ENCODE measurements around the gene SKA1.

DNA sequence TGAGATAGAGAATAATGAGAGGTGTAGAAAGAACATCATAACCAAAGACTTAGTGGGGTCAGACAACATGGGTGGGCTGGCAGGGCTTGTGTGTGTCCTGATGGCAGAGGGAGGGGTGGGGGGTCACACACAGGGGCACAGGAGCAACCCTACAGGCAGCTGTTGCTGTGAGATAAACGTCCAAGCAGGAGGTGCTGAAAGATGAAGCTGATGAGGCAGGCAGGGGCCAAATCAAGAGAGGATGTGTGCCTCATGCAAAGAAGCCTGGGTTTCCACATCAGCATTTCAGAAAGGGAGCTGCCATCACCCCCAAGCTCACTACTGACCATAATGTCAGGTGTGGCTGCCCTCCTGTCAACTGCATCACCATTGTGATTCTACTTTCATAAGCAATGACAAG is 16.0 kb upstream of the SKA1 start:
- TF ChIP-seq, protein P1, sequence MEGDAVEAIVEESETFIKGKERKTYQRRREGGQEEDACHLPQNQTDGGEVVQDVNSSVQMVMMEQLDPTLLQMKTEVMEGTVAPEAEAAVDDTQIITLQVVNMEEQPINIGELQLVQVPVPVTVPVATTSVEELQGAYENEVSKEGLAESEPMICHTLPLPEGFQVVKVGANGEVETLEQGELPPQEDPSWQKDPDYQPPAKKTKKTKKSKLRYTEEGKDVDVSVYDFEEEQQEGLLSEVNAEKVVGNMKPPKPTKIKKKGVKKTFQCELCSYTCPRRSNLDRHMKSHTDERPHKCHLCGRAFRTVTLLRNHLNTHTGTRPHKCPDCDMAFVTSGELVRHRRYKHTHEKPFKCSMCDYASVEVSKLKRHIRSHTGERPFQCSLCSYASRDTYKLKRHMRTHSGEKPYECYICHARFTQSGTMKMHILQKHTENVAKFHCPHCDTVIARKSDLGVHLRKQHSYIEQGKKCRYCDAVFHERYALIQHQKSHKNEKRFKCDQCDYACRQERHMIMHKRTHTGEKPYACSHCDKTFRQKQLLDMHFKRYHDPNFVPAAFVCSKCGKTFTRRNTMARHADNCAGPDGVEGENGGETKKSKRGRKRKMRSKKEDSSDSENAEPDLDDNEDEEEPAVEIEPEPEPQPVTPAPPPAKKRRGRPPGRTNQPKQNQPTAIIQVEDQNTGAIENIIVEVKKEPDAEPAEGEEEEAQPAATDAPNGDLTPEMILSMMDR (IDR thresholded peaks at IDR 0.05), result no peak
- TF ChIP-seq POLR2AphosphoS5 (IDR thresholded peaks at IDR 0.05), result no peak

Measured in suprapubic skin (tissue), 3 donors.